ENCODE results near the gene ICAM3. TPM values are rescaled to one million over a fixed set of nuclear protein-coding genes. Genes with fewer than 3 reads are reported as not detected.

Gene ICAM3
- total and polyA plus RNA-seq, 5 donors: 7.2 to 20.6 (median 16.9) TPM

DNA sequence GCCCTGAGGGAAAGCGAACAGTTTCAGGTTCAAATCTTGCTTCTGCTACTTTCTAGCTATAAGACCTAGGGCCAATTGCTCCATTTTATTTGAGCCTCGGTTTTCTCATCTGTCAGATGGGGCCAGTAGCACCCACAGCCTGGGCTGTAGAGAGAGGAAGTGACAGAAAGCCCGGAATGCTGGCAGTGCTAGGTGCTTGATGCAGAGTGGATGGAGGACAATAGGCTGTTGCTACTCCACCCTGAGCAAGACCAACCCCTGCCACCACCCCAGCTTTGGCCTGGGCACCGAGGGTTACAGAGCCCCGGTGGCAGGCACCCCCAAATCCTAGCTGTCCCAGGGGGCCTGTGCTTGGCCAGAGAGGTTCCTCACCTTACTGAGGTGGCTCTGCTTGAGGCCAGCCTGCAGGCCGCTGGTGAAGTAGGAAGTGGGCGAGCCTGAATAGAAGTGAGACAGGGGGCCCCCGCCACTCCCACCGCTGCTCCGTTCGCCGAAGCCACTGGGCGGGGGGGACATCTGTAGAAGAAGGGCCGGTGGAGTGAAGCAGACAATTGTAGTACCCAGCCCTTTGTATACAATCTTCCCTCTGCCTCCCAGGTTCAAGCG is 21.5 kb downstream of the ICAM3 start:
- DNase-seq (no peak), ATAC-seq (no peak)
- 92% methylated on average over 15 of the region's 15 CpGs for WGBS
- Histone ChIP-seq H3K27me3 (ENCODE audit: control insufficient read depth, insufficient read depth) (no peaks in the 10 kb centered on the region), H3K4me1 (ENCODE audit: control insufficient read depth, insufficient read depth, low read length) (no peaks in the 10 kb centered on the region), H3K27ac (ENCODE audit: low read length) (no peak overlapping the region), H3K4me3 (ENCODE audit: low read length) (no peak overlapping the region), H3K9me3 (ENCODE audit: control insufficient read depth, low read length) (no peaks in the 10 kb centered on the region)
- intact Hi-C loops (cut with DNase I): no loop called here

DNA sequence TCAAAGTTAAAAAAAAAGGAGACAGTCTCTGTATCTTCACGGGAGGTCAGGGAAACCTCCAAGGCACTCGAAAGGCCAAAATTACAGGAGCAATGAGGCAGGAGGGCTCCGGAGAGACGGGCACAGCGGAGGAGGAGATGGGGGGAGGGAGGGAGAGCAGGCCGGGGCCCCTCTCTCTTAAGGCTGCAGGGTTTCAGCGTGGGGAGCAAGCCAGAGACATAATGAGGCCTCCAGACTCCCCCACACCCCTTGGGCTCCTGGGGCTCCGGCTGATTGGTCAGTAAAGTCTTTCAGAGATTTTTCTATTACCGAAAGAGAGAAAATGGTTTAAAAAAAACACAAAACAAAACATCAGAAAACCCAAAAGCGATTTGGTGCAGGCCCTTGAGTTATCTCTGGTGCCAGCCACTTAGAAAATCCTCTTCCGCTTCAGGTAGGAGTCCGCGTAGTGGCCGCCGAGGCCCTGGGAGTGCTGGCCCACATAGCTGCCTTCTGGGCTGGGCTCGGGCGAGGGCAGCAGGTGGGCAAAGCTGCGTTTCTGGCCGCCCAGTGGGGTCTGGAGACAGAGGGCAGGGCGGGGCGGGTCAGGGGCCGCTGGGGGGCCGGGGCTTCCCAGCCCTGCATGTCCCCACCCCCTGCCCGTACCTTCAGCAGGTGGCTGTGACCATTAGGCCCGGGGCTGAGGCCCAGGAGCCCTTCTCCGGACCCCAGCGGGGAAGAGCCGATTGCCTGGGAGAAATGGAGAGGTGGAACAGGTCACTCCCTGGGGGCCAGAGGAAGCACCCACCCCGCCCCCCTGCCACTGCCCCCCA is 22.2 kb downstream of the ICAM3 start:
- no peaks in the 10 kb centered on the region for H3K27me3 ChIP-seq (ENCODE audit: control insufficient read depth, insufficient read depth)
- no peak overlapping the region for H3K4me3 ChIP-seq (ENCODE audit: low read length)
- WGBS: 82% methylated on average over 29 of the region's 29 CpGs
- no peaks in the 10 kb centered on the region for H3K4me1 ChIP-seq (ENCODE audit: control insufficient read depth, insufficient read depth, low read length)
- intact Hi-C loops (cut with DNase I): no loop called here
- ATAC-seq (no peak), DNase-seq (no peak)
- no peaks in the 10 kb centered on the region for H3K9me3 ChIP-seq (ENCODE audit: control insufficient read depth, low read length)
- H3K27ac ChIP-seq (ENCODE audit: low read length): no peak overlapping the region

DNA sequence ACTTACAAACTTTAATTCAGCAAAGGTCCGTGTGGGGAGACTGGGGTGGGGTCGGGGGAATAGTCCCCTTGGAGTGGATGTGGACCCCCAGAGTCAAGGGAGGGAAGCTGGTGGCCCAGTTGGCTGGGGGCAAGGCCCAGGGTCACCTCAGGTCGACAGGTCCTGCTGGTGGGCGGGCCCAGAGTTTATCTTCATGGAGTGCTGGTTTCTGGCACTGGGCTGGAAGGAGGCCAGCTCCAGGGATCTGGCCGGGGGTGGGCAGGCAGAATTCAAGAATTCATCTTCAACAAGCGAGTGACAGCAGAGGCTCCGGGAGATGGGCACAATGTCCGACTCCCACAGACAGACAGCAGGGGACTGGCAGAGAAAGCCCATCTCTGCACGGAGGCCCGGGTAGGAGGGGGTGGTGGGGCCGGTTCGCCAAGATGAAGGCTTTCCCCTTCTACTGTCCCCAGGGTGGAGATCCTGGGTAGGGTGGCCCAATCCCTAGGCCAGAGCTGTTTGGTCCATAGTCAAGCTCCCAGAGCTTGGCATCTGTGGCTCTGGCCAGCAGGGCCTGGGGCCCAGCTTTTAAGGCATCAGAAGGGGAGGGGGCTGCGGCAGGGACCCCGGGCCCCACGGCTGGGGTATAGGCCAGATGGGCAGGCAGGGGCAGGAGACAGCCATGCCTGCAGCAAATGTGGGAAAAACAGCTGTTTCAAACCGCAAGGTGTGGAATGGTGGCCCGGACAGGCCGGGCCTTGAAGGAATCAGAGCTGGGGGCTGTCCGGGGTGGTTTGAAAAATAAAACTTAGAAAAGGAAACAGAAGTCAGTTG is 23.0 kb downstream of the ICAM3 start:
- H3K4me1 ChIP-seq (ENCODE audit: control insufficient read depth, insufficient read depth, low read length): no peaks in the 10 kb centered on the region
- ATAC-seq (peak in 1 of 2 donors; percentile 27), DNase-seq (no peak)
- no peaks in the 10 kb centered on the region for H3K27me3 ChIP-seq (ENCODE audit: control insufficient read depth, insufficient read depth)
- H3K4me3 ChIP-seq (ENCODE audit: low read length): no peak overlapping the region
- WGBS: 62% methylated on average over 19 of the region's 19 CpGs
- intact Hi-C loops (cut with DNase I): no loop called here
- no peak overlapping the region for H3K27ac ChIP-seq (ENCODE audit: low read length)
- no peaks in the 10 kb centered on the region for H3K9me3 ChIP-seq (ENCODE audit: control insufficient read depth, low read length)

DNA sequence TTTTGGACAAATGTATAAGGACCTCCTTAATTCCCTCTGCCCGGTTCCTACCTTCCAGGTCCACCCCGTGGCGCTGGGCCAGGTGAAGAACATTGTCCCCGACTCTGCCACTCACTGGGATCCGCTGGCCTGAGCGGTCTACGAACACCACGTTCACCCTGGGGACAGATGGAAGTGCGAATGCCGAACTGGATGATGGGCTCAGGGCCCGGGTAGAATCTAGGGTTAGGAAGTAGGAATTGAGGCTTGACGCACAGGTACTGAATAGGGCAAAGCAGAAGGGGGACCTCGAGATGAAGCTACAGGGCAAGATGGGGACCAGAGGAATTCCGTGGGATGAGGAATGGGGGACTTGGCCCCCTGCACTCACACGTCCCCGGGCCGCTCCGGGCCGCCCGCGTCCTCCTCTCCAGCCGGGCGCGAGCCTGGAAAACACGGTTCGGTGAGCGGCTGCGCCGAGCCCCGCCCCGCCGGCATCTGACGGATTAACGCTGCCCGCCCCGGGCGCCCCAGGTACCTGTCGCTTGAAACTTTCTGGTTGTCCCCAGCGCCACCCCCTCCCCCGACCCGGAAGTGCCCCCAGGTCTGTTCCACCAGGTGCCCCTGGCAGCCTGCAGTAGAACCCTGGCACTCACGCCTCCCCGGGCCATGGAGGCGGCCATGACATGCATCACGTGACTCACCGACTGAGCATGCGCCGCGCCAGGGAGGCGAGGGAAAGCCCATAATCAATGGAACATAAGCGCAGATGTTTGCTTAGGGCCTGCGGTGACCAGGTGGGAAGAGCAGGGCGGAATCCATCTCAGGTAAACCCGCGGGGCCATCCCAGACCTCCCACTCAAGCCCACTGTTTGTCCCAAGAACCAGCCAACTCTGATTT is 23.8 kb downstream of the ICAM3 start, which contains the start of gene FDX2:
FDX2 (minus strand) TSS at position 681 of the 880 bp plus-strand sequence; CDS start at position 662, 19 bp downstream.
- peak within 1 kb of the TSS; percentile 90 for H3K4me3 ChIP-seq (ENCODE audit: low read length)
- WGBS: 1% methylated on average over 55 of the region's 55 CpGs
- ATAC-seq (peak; percentile 88 to 92), DNase-seq (peak; percentile 89 to 97 (median 96))
- H3K27me3 ChIP-seq (ENCODE audit: control insufficient read depth, insufficient read depth): no peaks in the 10 kb centered on the region
- H3K9me3 ChIP-seq (ENCODE audit: control insufficient read depth, low read length): no peaks in the 10 kb centered on the region
- H3K27ac ChIP-seq (ENCODE audit: low read length): peak within 1 kb of the TSS; percentile 6
- H3K4me1 ChIP-seq (ENCODE audit: control insufficient read depth, insufficient read depth, low read length): no peaks in the 10 kb centered on the region
- intact Hi-C loops (cut with DNase I): no loop called here

DNA sequence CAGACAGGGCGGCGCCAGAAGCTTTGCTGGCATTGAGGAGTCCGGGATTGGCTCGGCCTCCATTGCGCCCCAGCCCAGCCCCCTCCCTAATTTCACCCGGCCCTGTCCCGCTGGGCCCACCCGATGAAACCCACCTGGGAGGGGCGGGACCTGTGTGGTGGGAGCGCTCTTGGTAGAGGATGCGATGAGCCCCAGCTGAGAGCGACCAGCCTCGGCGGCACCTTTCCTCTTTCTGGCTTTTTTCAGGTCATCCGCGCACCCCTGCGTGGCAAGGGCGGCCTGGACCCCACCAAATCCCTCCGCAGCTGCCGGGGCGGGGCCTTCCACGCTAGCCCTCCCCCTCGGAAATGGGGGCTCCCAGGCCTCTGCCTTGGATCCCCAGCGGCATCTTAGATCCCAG is 30.0 kb downstream of the ICAM3 start, which contains the start of gene ZGLP1:
ZGLP1 (minus strand) TSS at position 393 of the 400 bp plus-strand sequence.
- ATAC-seq (peak in 1 of 2 donors; percentile 46), DNase-seq (no peak)
- Histone ChIP-seq H3K27me3 (ENCODE audit: control insufficient read depth, insufficient read depth) (no peaks in the 10 kb centered on the region), H3K4me3 (ENCODE audit: low read length) (no peak within 1 kb of the TSS), H3K9me3 (ENCODE audit: control insufficient read depth, low read length) (no peaks in the 10 kb centered on the region), H3K4me1 (ENCODE audit: control insufficient read depth, insufficient read depth, low read length) (no peaks in the 10 kb centered on the region), H3K27ac (ENCODE audit: low read length) (no peak within 1 kb of the TSS)
- WGBS: 93% methylated on average over 24 of the region's 24 CpGs
- intact Hi-C loops (cut with DNase I): no loop called here

DNA sequence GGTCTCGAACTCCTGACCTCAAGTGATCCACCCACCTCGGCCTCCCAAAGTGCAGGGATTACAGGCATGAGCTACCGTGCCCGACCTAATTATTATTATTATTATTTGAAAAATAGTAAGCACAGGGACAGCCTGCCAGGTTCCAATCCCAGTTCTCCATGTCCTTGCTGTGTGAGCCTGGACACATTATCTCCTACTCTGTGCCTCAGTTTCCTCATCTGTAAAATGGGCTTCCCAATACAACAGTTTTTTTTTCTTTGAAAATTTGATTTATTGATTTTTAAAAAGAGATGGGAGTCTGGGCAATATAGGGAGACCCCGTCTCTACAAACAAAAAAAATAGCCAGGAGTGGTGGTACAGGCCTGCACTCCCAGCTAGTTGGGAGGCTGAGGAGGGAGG is 33.1 kb downstream of the ICAM3 start:
- no peaks in the 10 kb centered on the region for H3K9me3 ChIP-seq (ENCODE audit: control insufficient read depth, low read length)
- H3K4me1 ChIP-seq (ENCODE audit: control insufficient read depth, insufficient read depth, low read length): no peaks in the 10 kb centered on the region
- no peak for DNase-seq
- no peak overlapping the region for H3K4me3 ChIP-seq (ENCODE audit: low read length)
- H3K27me3 ChIP-seq (ENCODE audit: control insufficient read depth, insufficient read depth): no peaks in the 10 kb centered on the region
- no peak for ATAC-seq
- no peak overlapping the region for H3K27ac ChIP-seq (ENCODE audit: low read length)
- WGBS: 91% methylated on average over 5 of the region's 5 CpGs
- intact Hi-C loops (cut with DNase I): no loop called here

DNA sequence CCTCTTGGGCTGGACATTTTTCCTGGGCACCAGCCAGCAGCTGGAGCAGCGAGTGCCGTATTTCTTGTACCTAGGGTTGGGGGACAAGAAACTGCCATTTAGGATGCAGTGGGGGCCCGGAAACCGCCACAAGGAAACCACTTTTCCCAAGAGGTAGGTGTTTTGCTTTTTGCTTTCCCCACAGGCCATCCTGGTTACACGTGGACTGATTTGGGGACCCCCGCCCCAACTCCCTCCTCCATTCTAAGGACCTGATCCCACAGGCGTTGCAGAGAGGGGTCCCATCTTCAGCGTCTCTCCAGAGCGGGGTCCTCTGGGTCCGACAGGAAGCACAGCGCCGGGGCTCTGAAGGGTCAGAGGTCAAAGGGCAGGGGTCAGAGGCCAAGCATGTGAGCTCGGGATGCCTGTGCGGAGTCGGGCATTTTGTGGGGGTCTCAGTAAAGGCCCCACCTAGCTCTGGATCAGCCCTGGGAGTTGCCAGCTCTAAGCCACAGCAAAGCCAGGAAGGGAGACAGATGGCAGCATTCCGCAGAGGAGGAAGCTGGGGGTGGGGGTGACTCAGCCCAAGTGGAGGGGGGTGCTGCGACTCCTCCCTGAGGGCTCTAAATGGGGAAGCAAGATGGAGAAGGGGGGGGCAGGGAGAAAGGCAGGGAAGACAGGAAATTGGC is 34.2 kb downstream of the ICAM3 start:
- no peaks in the 10 kb centered on the region for H3K27me3 ChIP-seq (ENCODE audit: control insufficient read depth, insufficient read depth)
- H3K27ac ChIP-seq (ENCODE audit: low read length): no peak overlapping the region
- no peaks in the 10 kb centered on the region for H3K4me1 ChIP-seq (ENCODE audit: control insufficient read depth, insufficient read depth, low read length)
- H3K4me3 ChIP-seq (ENCODE audit: low read length): no peak overlapping the region
- peak; percentile 41 to 77 (median 70) for DNase-seq
- H3K9me3 ChIP-seq (ENCODE audit: control insufficient read depth, low read length): no peaks in the 10 kb centered on the region
- WGBS: 80% methylated on average over 17 of the region's 17 CpGs
- intact Hi-C loops (cut with DNase I): no loop called here
- ATAC-seq: peak; percentile 17 to 46

DNA sequence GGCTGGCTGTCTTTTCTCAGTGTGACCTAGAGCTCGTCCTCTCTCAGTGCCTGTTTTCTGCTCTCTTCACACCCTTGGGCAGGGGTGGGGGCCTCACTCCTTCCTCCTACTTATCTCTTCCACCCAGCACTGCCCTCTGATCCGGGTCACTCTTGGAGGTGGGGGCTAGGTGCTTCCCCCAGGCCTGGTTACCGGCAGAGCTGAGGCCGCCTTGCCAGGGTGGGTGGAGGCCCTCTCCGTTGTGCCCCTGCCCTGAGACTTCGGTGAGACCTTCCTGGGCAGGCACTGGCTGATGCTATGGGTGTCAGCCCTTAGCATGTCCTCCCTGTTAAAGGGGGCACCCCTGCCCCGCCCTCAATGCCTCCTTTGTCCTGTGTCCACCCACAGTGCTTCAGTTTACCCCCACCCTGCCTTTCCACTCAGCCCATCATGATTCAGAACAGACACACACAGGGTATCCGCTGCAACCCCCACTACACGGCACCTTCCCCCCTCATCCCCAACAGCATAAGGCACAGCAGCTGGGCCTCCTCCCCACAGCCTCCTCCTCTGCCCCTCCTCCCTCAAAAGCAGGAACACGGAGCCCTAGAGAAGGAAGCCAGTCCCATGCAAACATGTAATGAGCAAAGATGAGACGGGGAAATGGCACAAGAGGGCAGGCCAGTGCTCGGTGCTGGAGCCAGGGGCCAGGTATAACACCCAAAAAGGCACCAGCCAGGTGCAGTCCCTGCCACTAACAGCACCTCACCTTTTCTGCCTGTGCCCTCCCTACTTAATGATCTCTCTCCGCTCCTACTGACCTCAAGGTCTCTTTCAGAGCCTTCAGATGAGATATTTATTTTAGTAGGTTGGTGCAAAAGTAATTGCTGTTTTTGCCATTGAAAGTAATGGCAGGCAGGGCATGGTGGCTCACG is 39.6 kb downstream of the ICAM3 start:
- Histone ChIP-seq H3K27me3 (ENCODE audit: control insufficient read depth, insufficient read depth) (no peaks in the 10 kb centered on the region), H3K4me1 (ENCODE audit: control insufficient read depth, insufficient read depth, low read length) (no peaks in the 10 kb centered on the region), H3K27ac (ENCODE audit: low read length) (no peak overlapping the region), H3K9me3 (ENCODE audit: control insufficient read depth, low read length) (no peaks in the 10 kb centered on the region), H3K4me3 (ENCODE audit: low read length) (no peak overlapping the region)
- intact Hi-C loops (cut with DNase I): no loop called here
- ATAC-seq: peak; percentile 18 to 28
- DNase-seq: no peak
- WGBS: 40% methylated on average over 14 of the region's 14 CpGs

DNA sequence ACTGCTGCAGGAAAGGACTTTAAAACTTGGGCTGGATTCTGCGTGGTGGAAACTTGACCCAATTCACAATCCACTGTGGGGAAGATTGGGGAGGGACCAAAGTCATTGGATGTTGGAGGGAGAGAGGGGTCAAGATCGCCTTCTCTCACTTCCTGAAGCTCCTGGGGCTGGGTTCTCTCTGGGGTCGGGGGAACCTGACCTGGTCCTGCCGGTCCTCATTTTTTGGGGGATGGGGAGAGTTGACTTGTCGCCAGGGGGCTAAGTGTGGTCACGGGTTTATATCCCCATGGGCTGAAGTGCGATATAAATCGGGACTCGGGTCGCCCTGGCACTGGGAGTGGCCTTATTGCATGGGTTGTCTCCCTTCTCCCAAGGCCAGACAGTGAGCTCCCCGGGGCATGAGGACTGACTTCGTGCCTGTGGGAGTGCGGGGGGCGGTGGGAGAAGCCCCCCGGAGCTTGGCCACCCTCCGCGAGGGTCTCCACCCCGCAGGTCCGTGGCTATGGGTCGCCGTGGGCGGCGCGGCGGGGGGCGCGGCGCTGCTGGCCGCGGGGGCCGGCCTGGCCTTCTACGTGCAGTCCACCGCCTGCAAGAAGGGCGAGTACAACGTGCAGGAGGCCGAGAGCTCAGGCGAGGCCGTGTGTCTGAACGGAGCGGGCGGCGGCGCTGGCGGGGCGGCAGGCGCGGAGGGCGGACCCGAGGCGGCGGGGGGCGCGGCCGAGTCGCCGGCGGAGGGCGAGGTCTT is 43.4 kb downstream of the ICAM3 start:
- Histone ChIP-seq H3K4me1 (ENCODE audit: control insufficient read depth, insufficient read depth, low read length) (peaks cover 3% of the 10 kb centered on the region), H3K4me3 (ENCODE audit: low read length) (peak overlapping the region; percentile 8), H3K9me3 (ENCODE audit: control insufficient read depth, low read length) (no peaks in the 10 kb centered on the region), H3K27me3 (ENCODE audit: control insufficient read depth, insufficient read depth) (no peaks in the 10 kb centered on the region), H3K27ac (ENCODE audit: low read length) (no peak overlapping the region)
- ATAC-seq (no peak), DNase-seq (no peak)
- WGBS: 5% methylated on average over 58 of the region's 58 CpGs
- intact Hi-C loops (cut with DNase I): no loop called here

Measured in right cardiac atrium (tissue), 5 donors.